Esophagus muscularis mucosa (tissue), 4 donors: ENCODE data around the gene ITPR1.

ENCODE experiments used
- EP300 ChIP-seq: sonication (generic); formaldehyde crosslinking; IDR thresholded peaks from one replicate; pipeline ENCODE4 v1.6.1; 2017; ENCODE audit warnings: antibody characterized with exemption
- POLR2A ChIP-seq: fragments of 450-650 bp; IDR thresholded peaks from one replicate; pipeline ENCODE4 v1.6.1; 2017; ENCODE audit warnings: antibody characterized with exemption, moderate library complexity, mild to moderate bottlenecking, low read depth
- POLR2AphosphoS5 ChIP-seq, 2 donors: sonication (generic); formaldehyde crosslinking; IDR thresholded peaks; one replicate each; pipeline ENCODE4 v1.6.1; 2017; ENCODE audit warnings: antibody characterized with exemption in 2 of 2
- TF ChIP-seq, protein P1 (sequence below), 3 experiments: fragments of 200-600 bp in 2 of 3; fragments of 450-650 bp in 1 of 3; sonication (generic) in 2 of 3; IDR thresholded peaks; one replicate each; pipeline ENCODE4 v1.5.1; 2017 to 2019; ENCODE audit warnings: antibody characterized with exemption in 3 of 3, mild to moderate bottlenecking in 2 of 3, moderate library complexity in 1 of 3

DNA sequence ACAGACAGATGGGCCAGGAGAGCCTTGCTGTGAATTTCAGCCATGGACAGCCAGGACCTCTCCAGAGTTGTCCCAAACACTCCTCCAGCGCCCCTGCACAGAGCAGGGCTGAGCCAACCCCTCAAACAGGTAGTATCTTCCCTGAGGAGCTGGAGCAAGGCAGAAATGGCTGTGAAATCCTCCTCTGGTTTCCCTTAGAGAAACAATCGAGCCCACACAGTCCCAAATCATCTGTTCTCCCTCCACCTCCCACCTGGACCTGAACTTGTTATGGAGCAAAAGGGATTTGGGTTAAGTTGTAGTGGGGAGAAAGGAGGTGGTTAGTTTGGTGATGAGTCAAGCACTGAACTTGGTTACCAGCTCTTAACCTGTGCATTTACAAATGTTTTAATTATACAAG lies 280.4 kb downstream of the ITPR1 start:
- TF ChIP-seq, protein P1, sequence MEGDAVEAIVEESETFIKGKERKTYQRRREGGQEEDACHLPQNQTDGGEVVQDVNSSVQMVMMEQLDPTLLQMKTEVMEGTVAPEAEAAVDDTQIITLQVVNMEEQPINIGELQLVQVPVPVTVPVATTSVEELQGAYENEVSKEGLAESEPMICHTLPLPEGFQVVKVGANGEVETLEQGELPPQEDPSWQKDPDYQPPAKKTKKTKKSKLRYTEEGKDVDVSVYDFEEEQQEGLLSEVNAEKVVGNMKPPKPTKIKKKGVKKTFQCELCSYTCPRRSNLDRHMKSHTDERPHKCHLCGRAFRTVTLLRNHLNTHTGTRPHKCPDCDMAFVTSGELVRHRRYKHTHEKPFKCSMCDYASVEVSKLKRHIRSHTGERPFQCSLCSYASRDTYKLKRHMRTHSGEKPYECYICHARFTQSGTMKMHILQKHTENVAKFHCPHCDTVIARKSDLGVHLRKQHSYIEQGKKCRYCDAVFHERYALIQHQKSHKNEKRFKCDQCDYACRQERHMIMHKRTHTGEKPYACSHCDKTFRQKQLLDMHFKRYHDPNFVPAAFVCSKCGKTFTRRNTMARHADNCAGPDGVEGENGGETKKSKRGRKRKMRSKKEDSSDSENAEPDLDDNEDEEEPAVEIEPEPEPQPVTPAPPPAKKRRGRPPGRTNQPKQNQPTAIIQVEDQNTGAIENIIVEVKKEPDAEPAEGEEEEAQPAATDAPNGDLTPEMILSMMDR (IDR thresholded peaks at IDR 0.05): no peak
- TF ChIP-seq EP300 (no peak), POLR2A (no peak), POLR2AphosphoS5 (IDR thresholded peaks at IDR 0.05) (no peak)
